NT2/D1 (cell line): ENCODE data around the gene ACADS.

ENCODE experiments used
- DNase-seq: peaks from one replicate; pipeline ENCODE4 v3.0.0-alpha.2; 2011; ENCODE audit warnings: low read depth, low spot score
- H3K27me3 ChIP-seq: 2 replicates; pipeline ENCODE4 v1.6.0; 2011; ENCODE audit warnings: mild to moderate bottlenecking; ENCODE audit not compliant: insufficient read length, insufficient read depth
- H3K36me3 ChIP-seq: 2 replicates; pipeline ENCODE4 v1.6.1; 2011; ENCODE audit warnings: mild to moderate bottlenecking, low read length, mixed read lengths; ENCODE audit not compliant: insufficient read depth, insufficient read length
- H3K4me1 ChIP-seq: 2 replicates; pipeline ENCODE4 v1.5.1; 2011; ENCODE audit not compliant: insufficient read depth, insufficient read length
- H3K4me3 ChIP-seq: 2 replicates; pipeline ENCODE4 v1.5.1; 2011; ENCODE audit warnings: low read depth; ENCODE audit not compliant: insufficient read length
- H3K9ac ChIP-seq: 2 replicates; pipeline ENCODE4 v1.6.0; 2011; ENCODE audit warnings: low read depth; ENCODE audit not compliant: insufficient read length
- H3K9me3 ChIP-seq: 2 replicates; pipeline ENCODE4 v1.5.1; 2011; ENCODE audit warnings: mild to moderate bottlenecking, low read length; ENCODE audit not compliant: insufficient read depth
- SUZ12 ChIP-seq: IDR thresholded peaks from 2 replicates; pipeline ENCODE4 v1.6.1; 2011; ENCODE audit not compliant: insufficient read length, insufficient read depth; ENCODE audit errors: extremely low read depth
- YY1 ChIP-seq: IDR thresholded peaks from 2 replicates; pipeline ENCODE4 v1.6.1; 2011; ENCODE audit not compliant: insufficient read length, insufficient read depth
- ZNF274 ChIP-seq: IDR thresholded peaks from 2 replicates; pipeline ENCODE4 v1.6.1; 2011; ENCODE audit warnings: mild to moderate bottlenecking, low read depth, low read length

ACADS gene

DNA sequence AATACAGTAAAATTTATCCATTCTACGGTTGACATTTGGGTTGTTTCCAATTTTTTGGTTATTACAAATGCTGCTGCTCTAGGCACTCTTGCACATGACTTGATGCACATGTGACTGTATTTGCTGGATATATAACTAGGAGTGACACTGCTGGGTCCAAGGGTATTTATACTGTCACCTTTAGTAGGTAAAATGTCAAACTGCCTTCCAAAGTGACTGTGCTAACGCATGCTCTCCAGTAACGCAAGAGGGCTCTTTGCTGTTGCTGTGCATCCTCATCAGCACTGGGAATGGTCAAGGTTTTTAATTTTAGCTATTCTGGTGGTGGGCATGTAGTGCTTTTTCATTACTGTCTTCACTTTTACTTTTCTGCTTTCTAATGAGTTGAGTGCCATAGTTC is 62.3 kb downstream of the ACADS start:
- Histone ChIP-seq H3K4me3 (no peak overlapping the region), H3K9me3 (no peaks in the 10 kb centered on the region), H3K36me3 (peaks cover 16% of the 10 kb centered on the region), H3K9ac (no peak overlapping the region), H3K27me3 (no peaks in the 10 kb centered on the region), H3K4me1 (no peaks in the 10 kb centered on the region)
- no peak for TF ChIP-seq SUZ12
- TF ChIP-seq YY1 = no peak
- no peak for TF ChIP-seq ZNF274
- DNase-seq = no peak
